ENCODE results near the gene DAB2. TPM values are rescaled to one million over a fixed set of nuclear protein-coding genes. Genes with fewer than 3 reads are reported as not detected.

DAB2 gene
- total and polyA plus RNA-seq, 2 of the 8 experiments (the other 6 are each of a cell fraction or from before 2014, with no cell fraction given) = 2.6 to 4.9 TPM

- TF ChIP-seq EP300 (IDR thresholded peaks at IDR 0.05; ENCODE audit: borderline replicate concordance in 1 of 2, low read depth in 2 of 2, low read length in 2 of 2) (no peak), TCF12 (IDR thresholded peaks at IDR 0.05; ENCODE audit: low read depth, low read length) (no peak), SAP30 (IDR thresholded peaks at IDR 0.05; ENCODE audit: insufficient read depth, insufficient replicate concordance, low read length) (no peak)
Measured at GRCh38 chr5:39427229-39427628, 2.4 kb upstream of the DAB2 start (continued).
